Neural progenitor cell (in vitro differentiated cells): ENCODE results near the gene WIZ. TPM values are rescaled to one million over a fixed set of nuclear protein-coding genes. Genes with fewer than 3 reads are reported as not detected.

Source experiments
- DNase-seq: peaks from one replicate; pipeline ENCODE4 v3.0.0-alpha.2; 2016; ENCODE audit warnings: low spot score
- H2AFZ ChIP-seq: fragments of 200-600 bp; sonication (generic); replicated peaks from 2 replicates; pipeline ENCODE4 v1.6.1; 2016; ENCODE audit warnings: antibody characterized with exemption
- H3F3A ChIP-seq: fragments of 200-600 bp; sonication (generic); 2 replicates; pipeline ENCODE4 v1.6.1; 2016; ENCODE audit warnings: antibody characterized with exemption, low read depth
- H3K27ac ChIP-seq: fragments of 200-600 bp; sonication (generic); 2 replicates; pipeline ENCODE4 v1.5.1; 2016; ENCODE audit warnings: mild to moderate bottlenecking
- H3K27me3 ChIP-seq: fragments of 200-600 bp; sonication (generic); 2 replicates; pipeline ENCODE4 v1.6.1; 2016; ENCODE audit warnings: mild to moderate bottlenecking, moderate library complexity
- H3K36me3 ChIP-seq: fragments of 200-600 bp; sonication (generic); 2 replicates; pipeline ENCODE4 v1.5.1; 2016
- H3K4me1 ChIP-seq: fragments of 200-600 bp; sonication (generic); 2 replicates; pipeline ENCODE4 v1.6.1; 2016; ENCODE audit warnings: mixed run types
- H3K4me2 ChIP-seq: fragments of 200-600 bp; sonication (generic); 2 replicates; pipeline ENCODE4 v1.6.1; 2016
- H3K4me3 ChIP-seq: fragments of 200-600 bp; sonication (generic); 2 replicates; pipeline ENCODE4 v1.5.1; 2016
- H3K79me2 ChIP-seq: fragments of 200-600 bp; sonication (generic); 2 replicates; pipeline ENCODE4 v1.6.1; 2016; ENCODE audit warnings: low read depth
- H3K9ac ChIP-seq: fragments of 200-600 bp; sonication (generic); 2 replicates; pipeline ENCODE4 v1.6.1; 2016
- H3K9me3 ChIP-seq: fragments of 200-600 bp; sonication (generic); 2 replicates; pipeline ENCODE4 v1.5.1; 2016; ENCODE audit warnings: low read depth
- H4K20me1 ChIP-seq: fragments of 200-600 bp; sonication (generic); 2 replicates; pipeline ENCODE4 v1.6.1; 2016; ENCODE audit warnings: low read depth
- H3K27ac Mint-ChIP-seq: 3 replicates; pipeline ENCODE4 v1.8.0; 2021; ENCODE audit warnings: mixed read lengths
- H3K27me3 Mint-ChIP-seq: 2 replicates; pipeline ENCODE4 v1.8.0; 2022; ENCODE audit warnings: low read depth, mild to moderate bottlenecking, inconsistent platforms, moderate library complexity, mixed read lengths; ENCODE audit not compliant: insufficient read depth
- H3K36me3 Mint-ChIP-seq: 3 replicates; pipeline ENCODE4 v1.8.0; 2021; ENCODE audit warnings: mixed read lengths
- H3K4me1 Mint-ChIP-seq: 3 replicates; pipeline ENCODE4 v1.8.0; 2021; ENCODE audit warnings: mixed read lengths
- H3K4me3 Mint-ChIP-seq: 3 replicates; pipeline ENCODE4 v1.8.0; 2021; ENCODE audit warnings: mild to moderate bottlenecking, moderate library complexity, mixed read lengths
- H3K9me3 Mint-ChIP-seq: 3 replicates; pipeline ENCODE4 v1.8.0; 2020; ENCODE audit warnings: mixed read lengths
- CTCF ChIP-seq: fragments of 200-600 bp; sonication (generic); IDR thresholded peaks from 2 replicates; pipeline ENCODE4 v1.5.1; 2017; ENCODE audit warnings: antibody characterized with exemption, mild to moderate bottlenecking
- EZH2 ChIP-seq: fragments of 200-600 bp; sonication (generic); IDR thresholded peaks from 2 replicates; pipeline ENCODE4 v1.6.1; 2017; ENCODE audit warnings: antibody characterized with exemption, mild to moderate bottlenecking, moderate library complexity
- EZH2phosphoT487 ChIP-seq: fragments of 200-600 bp; sonication (generic); IDR thresholded peaks from 2 replicates; pipeline ENCODE4 v1.6.1; 2017; ENCODE audit warnings: antibody characterized with exemption
- total RNA-seq: library from RNA; depleted of rRNA; stranded (reverse); fragments of >200 nt; gene quantifications from 2 replicates; pipeline ENCODE4 v1.2.3, GENCODE V29; 2015; ENCODE audit warnings: low replicate concordance

Gene WIZ
- total RNA-seq, 1 donor from 2014 or later, result 9.1 TPM

GRCh38 chr19:15374796-15375440 lies 74.8 kb downstream of the WIZ start:
- Mint-ChIP-seq H3K27me3 (peaks cover 2% of the 10 kb centered on the region), H3K4me3 (peak overlapping the region; percentile 38), H3K9me3 (no peaks in the 10 kb centered on the region), H3K27ac (no peak overlapping the region), H3K36me3 (peaks cover 12% of the 10 kb centered on the region), H3K4me1 (peaks cover 20% of the 10 kb centered on the region)
- Histone ChIP-seq H3K4me1 (no peaks in the 10 kb centered on the region), H4K20me1 (peaks cover 67% of the 10 kb centered on the region), H3F3A (peaks cover 12% of the 10 kb centered on the region), H3K4me2 (no peak overlapping the region), H3K27me3 (no peaks in the 10 kb centered on the region), H3K9ac (no peak overlapping the region), H3K9me3 (no peaks in the 10 kb centered on the region), H3K4me3 (no peak overlapping the region), H2AFZ (no peak overlapping the region), H3K27ac (no peak overlapping the region), H3K36me3 (peaks cover 5% of the 10 kb centered on the region), H3K79me2 (peaks cover 81% of the 10 kb centered on the region)
- TF ChIP-seq CTCF (no peak), EZH2phosphoT487 (no peak), EZH2 (no peak)
- DNase-seq, result no peak

GRCh38 chr19:15374105-15374651 lies 75.6 kb downstream of the WIZ start:
- H3K4me1 Mint-ChIP-seq, result peaks cover 20% of the 10 kb centered on the region

GRCh38 chr19:15373644-15374043 lies 76.1 kb downstream of the WIZ start:
- Histone ChIP-seq H3K36me3 (peaks cover 5% of the 10 kb centered on the region), H3K9me3 (no peaks in the 10 kb centered on the region), H3K27ac (no peak overlapping the region), H3K4me2 (no peak overlapping the region), H3F3A (peaks cover 3% of the 10 kb centered on the region), H4K20me1 (peaks cover 65% of the 10 kb centered on the region), H3K4me3 (no peak overlapping the region), H2AFZ (no peak overlapping the region), H3K4me1 (no peaks in the 10 kb centered on the region), H3K9ac (no peak overlapping the region), H3K79me2 (peaks cover 76% of the 10 kb centered on the region), H3K27me3 (no peaks in the 10 kb centered on the region)
- H3K4me3 Mint-ChIP-seq, result no peak overlapping the region
- peaks cover 20% of the 10 kb centered on the region for H3K4me1 Mint-ChIP-seq
- no peaks in the 10 kb centered on the region for H3K9me3 Mint-ChIP-seq
- H3K27me3 Mint-ChIP-seq, result no peaks in the 10 kb centered on the region
- H3K27ac Mint-ChIP-seq, result no peak overlapping the region
- DNase-seq, result no peak
- TF ChIP-seq EZH2phosphoT487, result no peak
- no peak for TF ChIP-seq EZH2
- TF ChIP-seq CTCF, result no peak
- peaks cover 14% of the 10 kb centered on the region for H3K36me3 Mint-ChIP-seq

More at GRCh38 chr19:15374105-15374651, 75.6 kb downstream of the WIZ start:
- Mint-ChIP-seq H3K9me3 (no peaks in the 10 kb centered on the region), H3K4me3 (no peak overlapping the region), H3K36me3 (peaks cover 12% of the 10 kb centered on the region), H3K27ac (no peak overlapping the region), H3K27me3 (no peaks in the 10 kb centered on the region)
- peaks cover 67% of the 10 kb centered on the region for H4K20me1 ChIP-seq
- H3K9me3 ChIP-seq, result no peaks in the 10 kb centered on the region
- H3K27ac ChIP-seq, result no peak overlapping the region
- no peak overlapping the region for H3K4me3 ChIP-seq
- no peak overlapping the region for H2AFZ ChIP-seq
- TF ChIP-seq EZH2, result no peak
- no peak for TF ChIP-seq CTCF
- no peak for TF ChIP-seq EZH2phosphoT487
- peaks cover 8% of the 10 kb centered on the region for H3F3A ChIP-seq
- no peak for DNase-seq
- no peaks in the 10 kb centered on the region for H3K4me1 ChIP-seq
- H3K4me2 ChIP-seq, result no peak overlapping the region
- H3K27me3 ChIP-seq, result no peaks in the 10 kb centered on the region
- H3K79me2 ChIP-seq, result peaks cover 81% of the 10 kb centered on the region
- no peak overlapping the region for H3K9ac ChIP-seq
- H3K36me3 ChIP-seq, result peaks cover 5% of the 10 kb centered on the region
